HEK293T (cell line): ENCODE measurements around the gene LIPA.

Source experiments
- ARNT ChIP-seq: fragments of 450-650 bp; IDR thresholded peaks from 2 replicates; pipeline ENCODE4 v1.6.1; 2017; ENCODE audit warnings: mild to moderate bottlenecking
- ELF4 ChIP-seq: fragments of 450-650 bp; IDR thresholded peaks from 2 replicates; pipeline ENCODE4 v1.6.1; 2017; ENCODE audit warnings: antibody characterized with exemption
- FOXA1 ChIP-seq: fragments of 450-650 bp; IDR thresholded peaks from 2 replicates; pipeline ENCODE4 v1.6.1; 2016; ENCODE audit warnings: mild to moderate bottlenecking
- FOXK2 ChIP-seq: fragments of 450-650 bp; IDR thresholded peaks from 2 replicates; pipeline ENCODE4 v1.6.1; 2016; ENCODE audit warnings: mild to moderate bottlenecking
- FOXM1 ChIP-seq: fragments of 450-650 bp; IDR thresholded peaks from 2 replicates; pipeline ENCODE4 v1.6.1; 2017; ENCODE audit warnings: mild to moderate bottlenecking, borderline replicate concordance
- L3MBTL2 ChIP-seq: fragments of 450-650 bp; conservative IDR thresholded peaks from 2 replicates; pipeline ENCODE4 v1.6.1; 2016; ENCODE audit warnings: mild to moderate bottlenecking
- SP1 ChIP-seq: fragments of 450-650 bp; IDR thresholded peaks from 2 replicates; pipeline ENCODE4 v1.6.1; 2017
- SUZ12 ChIP-seq: fragments of 450-650 bp; IDR thresholded peaks from 2 replicates; pipeline ENCODE4 v1.6.1; 2016; ENCODE audit warnings: mild to moderate bottlenecking
- TARDBP ChIP-seq: fragments of 450-650 bp; IDR thresholded peaks from 2 replicates; pipeline ENCODE4 v1.6.1; 2016
- ZNF384 ChIP-seq: fragments of 450-650 bp; IDR thresholded peaks from 2 replicates; pipeline ENCODE4 v1.6.1; 2016

DNA sequence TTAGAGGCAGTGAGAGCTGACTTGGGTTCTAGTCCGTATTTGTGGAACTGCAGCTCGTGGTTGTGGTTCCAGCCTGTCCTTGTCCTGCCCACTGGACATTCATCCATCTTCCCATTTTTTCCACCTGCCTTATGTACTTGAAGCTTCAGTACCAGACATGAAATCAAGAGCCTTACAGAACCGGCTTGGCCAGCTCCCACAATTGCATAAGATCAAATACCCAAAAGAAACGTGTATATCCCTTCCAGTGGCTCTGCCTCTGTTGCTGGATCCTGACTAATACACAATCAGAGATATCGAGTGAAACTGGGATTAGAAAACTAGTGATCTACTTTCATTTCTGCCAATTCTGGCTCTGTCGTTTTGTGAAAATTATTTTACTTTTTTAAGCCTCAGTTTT lies 23.8 kb upstream of the LIPA start:
- no peak for TF ChIP-seq FOXK2
- TF ChIP-seq L3MBTL2, result no peak
- TF ChIP-seq ZNF384, result no peak
- no peak for TF ChIP-seq FOXM1
- TF ChIP-seq FOXA1, result no peak
- TF ChIP-seq SP1, result no peak
- no peak for TF ChIP-seq ARNT
- no peak for TF ChIP-seq ELF4
- no peak for TF ChIP-seq SUZ12
- TF ChIP-seq TARDBP, result no peak
